ENCODE data around the gene TENT5C.

- no peak for TF ChIP-seq CTCF (IDR thresholded peaks at IDR 0.05)
- no peak for TF ChIP-seq POLR2AphosphoS5 (IDR thresholded peaks at IDR 0.05)
- TF ChIP-seq POLR2A (IDR thresholded peaks at IDR 0.05), result no peak
- TF ChIP-seq EP300 (IDR thresholded peaks at IDR 0.05), result no peak
Observed at GRCh38 chr1:117661027-117661426, 55.2 kb downstream of the TENT5C start.

Data from suprapubic skin (tissue), 4 donors.